ENCODE results near the gene CSDE1. TPM values are rescaled to one million over a fixed set of nuclear protein-coding genes. Genes with fewer than 3 reads are reported as not detected.
"Not testable (repeated sequence)": the region's sequence is repeated elsewhere in the genome, so short reads cannot be mapped to it uniquely, and the experiment has no call there.

Gene CSDE1
- total and polyA plus RNA-seq, 2 experiments from 2014 or later = 190 to 512 TPM

DNA sequence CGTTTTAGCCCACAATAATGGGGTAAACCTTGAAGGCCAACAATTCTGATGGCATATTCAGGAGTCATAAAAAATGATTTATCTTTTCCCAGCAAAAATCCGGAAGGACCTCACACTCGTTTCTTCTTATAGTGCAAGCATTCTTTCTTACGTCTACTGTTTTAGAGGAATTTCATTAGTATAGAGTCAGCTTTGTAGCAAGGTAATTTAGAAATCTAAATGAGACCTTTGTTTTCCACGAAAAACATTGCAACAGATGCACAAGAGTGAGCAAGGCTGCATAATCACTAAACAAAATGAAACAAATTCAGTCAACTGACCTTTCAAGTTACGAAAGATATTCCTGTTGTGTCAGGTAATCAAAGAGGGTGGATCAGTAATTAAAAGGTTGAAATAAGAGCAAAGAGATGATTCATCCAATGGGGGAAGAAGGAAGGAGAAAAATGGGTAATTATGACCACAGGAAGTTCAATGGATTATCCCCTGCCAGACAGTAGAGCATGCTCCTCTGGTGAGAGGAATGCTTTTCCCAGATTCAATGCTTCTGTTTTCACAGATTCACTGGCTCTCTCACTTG is 560 bp upstream of the CSDE1 start:
- H3K27ac ChIP-seq = peak overlapping the region; percentile 100
- peaks cover 19% of the 10 kb centered on the region for H3K4me1 ChIP-seq (ENCODE audit: low read depth)
- H3K27me3 ChIP-seq = no peaks in the 10 kb centered on the region
- H3K9me3 ChIP-seq (ENCODE audit: low read depth) = no peaks in the 10 kb centered on the region
- peak overlapping the region; percentile 99 for H3K4me3 ChIP-seq
- TF ChIP-seq, protein P1, sequence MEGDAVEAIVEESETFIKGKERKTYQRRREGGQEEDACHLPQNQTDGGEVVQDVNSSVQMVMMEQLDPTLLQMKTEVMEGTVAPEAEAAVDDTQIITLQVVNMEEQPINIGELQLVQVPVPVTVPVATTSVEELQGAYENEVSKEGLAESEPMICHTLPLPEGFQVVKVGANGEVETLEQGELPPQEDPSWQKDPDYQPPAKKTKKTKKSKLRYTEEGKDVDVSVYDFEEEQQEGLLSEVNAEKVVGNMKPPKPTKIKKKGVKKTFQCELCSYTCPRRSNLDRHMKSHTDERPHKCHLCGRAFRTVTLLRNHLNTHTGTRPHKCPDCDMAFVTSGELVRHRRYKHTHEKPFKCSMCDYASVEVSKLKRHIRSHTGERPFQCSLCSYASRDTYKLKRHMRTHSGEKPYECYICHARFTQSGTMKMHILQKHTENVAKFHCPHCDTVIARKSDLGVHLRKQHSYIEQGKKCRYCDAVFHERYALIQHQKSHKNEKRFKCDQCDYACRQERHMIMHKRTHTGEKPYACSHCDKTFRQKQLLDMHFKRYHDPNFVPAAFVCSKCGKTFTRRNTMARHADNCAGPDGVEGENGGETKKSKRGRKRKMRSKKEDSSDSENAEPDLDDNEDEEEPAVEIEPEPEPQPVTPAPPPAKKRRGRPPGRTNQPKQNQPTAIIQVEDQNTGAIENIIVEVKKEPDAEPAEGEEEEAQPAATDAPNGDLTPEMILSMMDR (IDR thresholded peaks at IDR 0.05; ENCODE audit: low read depth, low read length) = no peak
- peak in 1 of 2 donors; percentile 23 for DNase-seq (ENCODE audit: low read depth in 1 of 2, low spot score in 1 of 2)
- H3K36me3 ChIP-seq = no peaks in the 10 kb centered on the region

- TF ChIP-seq, protein P1 (IDR thresholded peaks at IDR 0.05; ENCODE audit: low read depth, low read length) = no peak
- H3K27me3 ChIP-seq = no peaks in the 10 kb centered on the region
- peak overlapping the region; percentile 99 for H3K4me3 ChIP-seq
- DNase-seq (ENCODE audit: low read depth in 1 of 2, low spot score in 1 of 2) = peak; percentile 24 to 68
- peaks cover 31% of the 10 kb centered on the region for H3K4me1 ChIP-seq (ENCODE audit: low read depth)
- no peaks in the 10 kb centered on the region for H3K9me3 ChIP-seq (ENCODE audit: low read depth)
- H3K27ac ChIP-seq = peak overlapping the region; percentile 100
- no peaks in the 10 kb centered on the region for H3K36me3 ChIP-seq
Measured at GRCh38 chr1:114756949-114757454, 782 bp downstream of the CSDE1 start.

DNA sequence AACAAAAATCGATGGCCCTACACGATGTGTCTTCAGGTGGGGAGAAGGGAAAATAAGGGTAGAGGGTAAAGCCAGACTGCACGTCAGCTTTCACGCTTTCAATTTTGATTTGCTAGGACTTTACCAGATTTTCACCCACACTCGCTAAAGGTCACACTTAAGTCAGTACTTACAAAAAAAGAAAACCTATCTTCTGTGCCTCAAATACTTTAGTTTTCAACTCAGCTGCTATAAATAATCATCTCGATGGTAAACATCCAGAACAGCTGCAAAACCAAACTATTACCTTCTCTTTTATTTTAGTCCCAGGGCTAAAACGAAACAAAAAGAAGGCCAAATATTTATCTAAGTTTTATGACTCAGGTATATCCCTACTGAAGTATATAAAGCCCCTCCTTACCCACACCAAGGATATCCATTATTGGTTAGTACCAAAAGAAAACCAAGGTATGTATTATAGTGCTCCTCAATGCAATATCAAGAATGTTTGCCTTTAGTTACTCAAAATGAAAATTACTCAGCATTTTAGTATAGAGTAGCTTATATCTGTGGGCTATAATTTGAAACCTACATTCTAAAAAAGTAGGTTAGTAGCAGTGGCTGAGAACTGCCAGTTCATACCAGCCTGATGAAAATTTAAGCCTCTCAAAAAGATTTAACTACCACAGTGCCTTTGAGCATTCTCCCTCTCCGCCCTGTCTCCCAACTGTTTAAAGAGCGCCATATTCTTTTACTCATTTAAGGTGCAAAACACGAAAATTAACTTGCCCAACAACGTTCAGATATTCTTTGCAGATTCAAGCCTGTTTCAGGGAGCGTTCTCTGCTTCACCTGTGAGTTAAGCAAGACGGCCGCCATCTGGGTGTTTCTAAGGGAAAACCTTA is 1.5 kb downstream of the CSDE1 start:
- DNase-seq (ENCODE audit: low read depth in 1 of 2, low spot score in 1 of 2) = no peak

DNA sequence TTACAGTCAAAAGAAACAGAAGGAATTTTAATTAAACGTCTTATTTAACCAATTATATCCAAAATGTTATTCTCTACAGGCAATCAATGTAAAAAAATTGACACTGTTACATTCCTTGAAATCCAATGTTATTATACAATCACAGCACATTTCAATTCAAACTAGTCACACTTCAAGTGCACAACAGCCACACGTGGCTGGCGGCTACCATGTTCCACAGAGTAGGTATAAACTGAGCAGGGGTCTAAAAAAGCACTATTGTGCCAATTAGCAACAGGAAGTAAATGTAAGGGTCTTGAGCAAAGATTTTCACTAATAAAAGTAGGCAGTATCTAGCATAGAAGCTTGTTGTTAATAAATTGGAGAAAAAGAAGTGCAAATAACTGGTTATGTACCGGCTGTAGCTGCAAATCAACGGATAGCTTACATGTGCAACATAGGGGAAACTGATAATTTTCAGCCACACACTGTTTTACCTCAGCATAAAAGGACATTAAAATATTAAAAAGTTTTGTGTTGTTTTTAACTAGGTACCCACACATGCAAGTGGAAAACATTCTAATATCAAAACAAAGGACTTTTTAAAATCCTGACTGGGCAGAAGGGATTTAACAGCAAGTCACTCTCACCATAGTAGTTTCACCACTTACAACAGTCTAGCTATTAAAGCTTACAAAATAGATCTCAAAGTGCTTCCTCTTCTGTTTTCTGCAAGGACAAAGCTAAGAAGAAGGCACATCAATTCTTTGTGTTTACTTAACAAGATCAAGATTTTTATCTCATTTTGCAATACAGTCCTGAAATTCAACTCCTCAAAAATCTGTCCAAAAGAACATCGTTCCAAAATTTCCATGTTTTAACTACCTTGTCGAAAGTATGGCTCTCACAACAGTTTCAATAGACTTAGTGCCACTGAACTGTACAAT is 2.5 kb downstream of the CSDE1 start:
- no peak overlapping the region for H3K4me3 ChIP-seq

More for the DNA sequence above, 1.5 kb downstream of the CSDE1 start:
- Histone ChIP-seq H3K27me3 (no peaks in the 10 kb centered on the region), H3K4me3 (peak overlapping the region; percentile 99), H3K9me3 (ENCODE audit: low read depth) (no peaks in the 10 kb centered on the region), H3K27ac (peak overlapping the region; percentile 100), H3K4me1 (ENCODE audit: low read depth) (peaks cover 37% of the 10 kb centered on the region), H3K36me3 (no peaks in the 10 kb centered on the region)
- TF ChIP-seq, protein P1 (IDR thresholded peaks at IDR 0.05; ENCODE audit: low read depth, low read length) = no peak

DNA sequence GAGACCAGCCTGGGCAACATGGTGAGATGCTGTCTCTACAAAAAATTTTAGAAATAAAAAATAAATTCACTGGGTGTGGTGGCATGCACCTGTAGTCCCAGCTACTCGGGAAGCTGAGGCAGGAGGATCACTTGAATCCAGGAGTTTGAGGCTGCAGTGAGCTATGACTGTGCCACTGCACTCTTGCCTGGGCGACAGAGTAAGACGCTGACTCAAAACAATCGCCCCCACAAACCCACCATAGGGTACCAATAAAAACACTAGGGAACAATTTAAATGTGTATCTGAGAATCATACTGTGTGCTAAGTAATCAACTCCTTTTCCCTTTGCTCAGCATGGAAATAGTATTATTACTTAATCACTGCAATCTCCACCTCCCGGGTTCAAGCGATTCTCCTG is 4.1 kb downstream of the CSDE1 start:
- H3K4me3 ChIP-seq; H3K27ac ChIP-seq; H3K27me3 ChIP-seq; H3K9me3 ChIP-seq (ENCODE audit: low read depth); DNase-seq (ENCODE audit: low read depth in 1 of 2, low spot score in 1 of 2): not testable (repeated sequence)
- Histone ChIP-seq H3K36me3 (peaks cover 18% of the 10 kb centered on the region), H3K4me1 (ENCODE audit: low read depth) (peaks cover 52% of the 10 kb centered on the region)

More for the DNA sequence above, 2.5 kb downstream of the CSDE1 start:
- TF ChIP-seq, protein P1 (IDR thresholded peaks at IDR 0.05; ENCODE audit: low read depth, low read length) = no peak
- no peak for DNase-seq (ENCODE audit: low read depth in 1 of 2, low spot score in 1 of 2)
- Histone ChIP-seq H3K27ac (no peak overlapping the region), H3K9me3 (ENCODE audit: low read depth) (no peaks in the 10 kb centered on the region), H3K27me3 (no peaks in the 10 kb centered on the region), H3K4me1 (ENCODE audit: low read depth) (peaks cover 45% of the 10 kb centered on the region), H3K36me3 (peaks cover 5% of the 10 kb centered on the region)

All from cardiac muscle cell (in vitro differentiated cells and primary cell).